Measurements from ENCODE around the gene TOP3B.

GRCh38 chr22:21948390-21948789, 34.2 kb downstream of the TOP3B start:
- TF ChIP-seq, protein P1, sequence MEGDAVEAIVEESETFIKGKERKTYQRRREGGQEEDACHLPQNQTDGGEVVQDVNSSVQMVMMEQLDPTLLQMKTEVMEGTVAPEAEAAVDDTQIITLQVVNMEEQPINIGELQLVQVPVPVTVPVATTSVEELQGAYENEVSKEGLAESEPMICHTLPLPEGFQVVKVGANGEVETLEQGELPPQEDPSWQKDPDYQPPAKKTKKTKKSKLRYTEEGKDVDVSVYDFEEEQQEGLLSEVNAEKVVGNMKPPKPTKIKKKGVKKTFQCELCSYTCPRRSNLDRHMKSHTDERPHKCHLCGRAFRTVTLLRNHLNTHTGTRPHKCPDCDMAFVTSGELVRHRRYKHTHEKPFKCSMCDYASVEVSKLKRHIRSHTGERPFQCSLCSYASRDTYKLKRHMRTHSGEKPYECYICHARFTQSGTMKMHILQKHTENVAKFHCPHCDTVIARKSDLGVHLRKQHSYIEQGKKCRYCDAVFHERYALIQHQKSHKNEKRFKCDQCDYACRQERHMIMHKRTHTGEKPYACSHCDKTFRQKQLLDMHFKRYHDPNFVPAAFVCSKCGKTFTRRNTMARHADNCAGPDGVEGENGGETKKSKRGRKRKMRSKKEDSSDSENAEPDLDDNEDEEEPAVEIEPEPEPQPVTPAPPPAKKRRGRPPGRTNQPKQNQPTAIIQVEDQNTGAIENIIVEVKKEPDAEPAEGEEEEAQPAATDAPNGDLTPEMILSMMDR (IDR thresholded peaks at IDR 0.05; ENCODE audit: insufficient read depth, low read length, poor library complexity, severe bottlenecking), result no peak
- no peak for TF ChIP-seq EZH2phosphoT487 (conservative IDR thresholded peaks at IDR 0.05; ENCODE audit: low read length)

All from SU-DHL-6 (cell line).